HFF-Myc (cell line): ENCODE results near the gene TUBA1C.

Experiments used
- DNase-seq: peaks from one replicate; pipeline ENCODE4 v3.0.0-alpha.2; 2011; ENCODE audit warnings: low read depth; ENCODE audit errors: extremely low read depth
- H3K4me3 ChIP-seq: replicated peaks from 2 replicates; pipeline ENCODE4 v1.5.1; 2011; ENCODE audit warnings: low read depth, mild to moderate bottlenecking, control low read depth, low read length
- CTCF ChIP-seq: IDR thresholded peaks from 2 replicates; pipeline ENCODE4 v1.5.1; 2012; ENCODE audit warnings: mild to moderate bottlenecking, low read depth, low read length, control low read depth; ENCODE audit errors: missing control alignments

TUBA1C gene

GRCh38 chr12:49294804-49295081 lies 29.9 kb downstream of the TUBA1C start:
- no peak for TF ChIP-seq CTCF
- H3K4me3 ChIP-seq = no peak overlapping the region
- DNase-seq = no peak

- no peak for DNase-seq
Observed at GRCh38 chr12:49295082-49295936, 30.4 kb downstream of the TUBA1C start, which contains the start of gene PRPH. TSS of gene PRPH (plus strand) at chr12:49295147. CDS start at chr12:49295201, 54 bp downstream.

GRCh38 chr12:49296034-49296835 lies 31.4 kb downstream of the TUBA1C start:
- TF ChIP-seq CTCF = peak; percentile 86
- no peak overlapping the region for H3K4me3 ChIP-seq
- no peak for DNase-seq

More at GRCh38 chr12:49295082-49295936, 30.4 kb downstream of the TUBA1C start, which contains the start of gene PRPH:
- TF ChIP-seq CTCF = no peak
- no peak within 1 kb of the TSS for H3K4me3 ChIP-seq

DNA sequence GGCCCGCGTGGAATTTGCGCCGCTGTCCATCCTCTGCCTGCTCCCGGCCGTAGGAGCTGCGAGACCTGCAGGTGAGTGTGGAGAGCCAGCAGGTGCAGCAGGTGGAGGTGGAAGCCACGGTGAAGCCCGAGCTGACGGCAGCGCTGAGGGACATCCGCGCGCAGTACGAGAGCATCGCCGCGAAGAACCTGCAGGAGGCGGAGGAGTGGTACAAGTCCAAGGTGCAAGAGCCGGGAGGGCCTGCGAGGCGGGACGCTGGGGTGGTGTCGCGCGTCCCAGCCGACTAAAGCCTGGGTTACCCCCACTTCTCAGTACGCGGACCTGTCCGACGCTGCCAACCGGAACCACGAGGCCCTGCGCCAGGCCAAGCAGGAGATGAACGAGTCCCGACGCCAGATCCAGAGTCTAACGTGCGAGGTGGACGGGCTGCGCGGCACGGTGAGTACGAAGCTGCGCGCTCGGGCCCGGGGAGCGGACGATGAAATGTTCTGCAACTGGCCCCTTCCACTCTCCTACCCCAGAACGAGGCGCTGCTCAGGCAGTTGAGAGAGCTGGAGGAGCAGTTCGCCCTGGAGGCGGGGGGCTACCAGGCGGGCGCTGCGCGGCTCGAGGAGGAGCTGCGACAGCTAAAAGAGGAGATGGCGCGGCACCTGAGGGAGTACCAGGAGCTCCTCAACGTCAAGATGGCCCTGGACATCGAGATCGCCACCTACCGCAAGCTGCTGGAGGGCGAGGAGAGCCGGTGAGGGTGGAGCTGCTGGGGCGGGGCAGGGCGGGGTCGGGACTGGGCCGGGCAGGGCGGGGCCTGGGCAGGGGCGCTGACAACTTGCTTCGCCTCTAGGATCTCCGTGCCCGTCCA lies 32.2 kb downstream of the TUBA1C start:
- no peak for DNase-seq
- TF ChIP-seq CTCF = no peak
- H3K4me3 ChIP-seq = peak overlapping the region; percentile 22; the same call in 1 of the 2 replicates

- no peak for TF ChIP-seq CTCF
- H3K4me3 ChIP-seq = no peak overlapping the region
Observed at GRCh38 chr12:49297695-49298060, 32.8 kb downstream of the TUBA1C start.

DNA sequence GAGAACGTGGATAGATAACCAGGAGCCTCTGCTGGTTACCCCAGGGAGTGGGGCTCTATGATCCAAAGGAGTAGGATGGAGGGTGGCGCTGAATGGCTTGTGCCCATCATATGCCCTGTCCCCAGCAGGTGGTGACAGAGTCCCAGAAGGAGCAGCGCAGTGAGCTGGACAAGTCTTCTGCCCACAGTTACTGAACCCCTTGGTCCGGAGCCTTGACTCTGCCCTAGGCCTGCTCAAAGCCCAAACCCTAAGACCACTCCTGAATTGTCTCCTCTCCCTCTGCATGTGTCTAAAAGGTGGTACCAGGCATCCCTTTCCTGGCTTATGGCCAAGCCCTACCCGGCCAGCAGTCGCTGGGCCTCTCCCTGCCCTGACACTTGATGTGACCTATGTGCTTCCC lies 33.3 kb downstream of the TUBA1C start:
- TF ChIP-seq CTCF = no peak
- no peak overlapping the region for H3K4me3 ChIP-seq
- DNase-seq = no peak

More at GRCh38 chr12:49297695-49298060, 32.8 kb downstream of the TUBA1C start:
- DNase-seq = no peak
